Smooth muscle cell of the brain vasculature (primary cell): ENCODE results near the gene AP2S1.
"Not testable (repeated sequence)": the region's sequence is repeated elsewhere in the genome, so short reads cannot be mapped to it uniquely, and the experiment has no call there.

Experiments used
- DNase-seq: peaks from one replicate; pipeline ENCODE4 v3.0.0-alpha.2; 2012; ENCODE audit warnings: low read depth, low spot score

Gene AP2S1

DNA sequence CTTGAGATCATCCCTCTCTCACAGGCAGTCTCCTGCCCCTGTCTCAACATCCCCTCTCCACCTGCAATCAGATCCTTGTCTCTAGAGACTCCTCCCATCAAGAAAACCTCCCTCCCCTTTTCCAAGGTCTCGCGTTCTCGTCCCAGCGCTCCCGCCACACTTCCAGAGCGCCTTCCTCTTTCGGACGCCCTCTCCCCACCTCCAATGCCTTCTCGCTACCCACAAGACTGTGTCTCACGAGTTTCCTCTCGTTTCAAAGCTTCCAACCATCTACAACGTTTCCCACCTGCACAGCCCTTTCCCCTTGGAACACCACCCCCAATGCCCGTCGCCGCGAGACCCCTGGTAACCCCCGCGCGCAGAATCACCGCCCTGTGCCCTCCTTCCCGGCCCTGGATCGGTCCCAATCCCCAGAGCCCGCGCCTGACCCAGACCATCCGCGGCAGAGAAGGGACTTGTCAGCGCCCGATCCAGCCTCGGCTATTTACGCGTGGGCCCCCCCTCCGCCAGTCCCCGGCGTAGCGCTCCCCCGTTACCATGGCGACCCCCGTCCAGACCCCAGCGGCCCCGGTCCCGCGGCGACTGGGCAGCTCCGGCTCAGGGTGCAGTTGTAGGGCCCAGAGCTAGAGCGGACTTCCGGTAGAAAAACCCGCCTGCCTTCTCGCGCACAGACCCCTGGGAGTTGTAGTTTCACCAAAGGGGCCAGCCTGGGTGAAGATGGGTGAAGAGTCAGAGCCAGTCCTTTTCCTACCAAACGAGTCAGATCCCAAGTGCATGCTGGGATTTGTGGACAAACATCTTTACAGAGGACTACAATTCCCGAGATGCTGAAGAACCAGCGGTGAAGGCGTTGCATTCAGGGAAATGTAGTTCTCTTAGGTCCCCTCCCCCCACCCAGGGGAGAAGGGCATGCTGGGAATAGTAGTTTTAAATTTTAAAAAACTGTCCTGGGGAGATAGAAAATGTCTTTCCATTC lies at the start of gene AP2S1:
Gene AP2S1, minus strand, starts transcription at position 619 of the 976 bp plus-strand sequence. Its CDS starts 80 bp downstream, at position 539.
- peak; percentile 98 for DNase-seq

DNA sequence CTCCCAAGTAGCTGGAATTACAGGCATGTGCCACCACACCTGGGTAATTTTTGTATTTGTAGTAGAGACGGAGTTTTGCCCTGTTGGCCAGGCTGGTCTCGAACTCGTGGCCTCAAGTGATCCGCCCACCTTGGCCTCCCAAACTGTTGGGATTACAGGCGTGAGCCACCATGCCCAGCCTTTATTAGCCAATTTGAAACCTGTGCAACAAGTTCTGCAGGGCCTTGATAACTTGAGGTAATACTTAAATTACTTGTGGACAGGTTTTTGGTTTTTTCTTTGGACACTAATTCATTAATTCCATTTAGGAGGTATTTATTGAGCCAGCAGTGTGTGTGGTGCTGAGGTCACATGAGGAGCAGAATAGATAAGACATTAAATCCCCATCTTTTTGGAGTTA lies 49.7 kb upstream of the AP2S1 start:
- DNase-seq = no peak

DNA sequence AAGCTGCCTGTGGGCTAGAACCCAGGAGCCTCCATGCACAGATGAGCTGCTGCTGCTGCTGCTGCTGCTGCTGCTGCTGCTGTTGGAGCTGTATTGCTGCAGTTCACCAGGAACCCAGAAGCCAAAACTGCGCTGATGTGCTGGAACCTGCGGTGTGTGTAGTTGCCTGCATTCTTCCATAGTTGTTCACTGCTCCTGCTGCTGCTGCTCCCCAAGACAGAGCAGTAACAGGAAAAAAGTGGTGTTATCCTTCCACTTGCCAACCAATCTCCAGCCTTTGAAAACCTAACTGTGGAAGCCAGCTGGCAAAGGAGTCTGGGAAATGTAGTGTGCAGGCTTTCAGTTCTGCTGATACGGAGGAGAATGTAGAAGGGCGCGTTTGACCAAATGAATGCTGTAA lies 48.1 kb upstream of the AP2S1 start:
- DNase-seq = no peak

DNA sequence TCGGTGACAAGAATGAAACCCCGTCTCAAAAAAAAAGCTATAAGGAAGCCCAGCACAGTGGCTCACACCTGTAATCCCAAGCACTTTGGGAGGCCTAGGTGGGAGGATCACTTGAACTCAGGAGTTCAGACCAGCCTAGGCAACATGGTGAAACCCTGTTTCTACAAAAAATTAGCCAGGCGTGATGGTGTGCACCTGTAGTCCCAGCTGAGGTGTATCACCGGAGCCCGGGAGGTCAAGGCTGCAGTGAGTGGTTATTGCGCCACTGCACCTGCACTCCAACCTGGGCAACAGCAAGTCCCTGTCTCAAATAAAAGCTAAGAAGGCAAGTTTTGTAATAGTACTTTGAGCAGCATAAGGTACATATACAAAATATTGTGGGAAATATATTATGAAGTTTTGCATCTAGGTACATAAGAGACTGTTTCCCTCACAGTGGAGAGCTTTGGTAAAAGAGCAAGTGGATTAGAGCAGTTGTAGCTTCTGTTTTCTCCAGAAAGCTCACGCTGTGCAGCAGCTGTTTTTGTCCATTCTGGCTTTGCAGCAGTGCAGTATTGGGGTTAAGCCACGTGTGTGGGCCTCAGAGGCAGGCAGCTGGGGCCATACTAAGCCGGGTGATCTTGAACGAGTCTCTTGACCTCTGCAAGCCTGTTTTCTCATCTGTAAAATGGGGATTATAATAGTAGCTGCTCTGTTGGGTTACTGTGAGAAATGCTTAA lies 45.6 kb upstream of the AP2S1 start:
- DNase-seq = no peak

DNA sequence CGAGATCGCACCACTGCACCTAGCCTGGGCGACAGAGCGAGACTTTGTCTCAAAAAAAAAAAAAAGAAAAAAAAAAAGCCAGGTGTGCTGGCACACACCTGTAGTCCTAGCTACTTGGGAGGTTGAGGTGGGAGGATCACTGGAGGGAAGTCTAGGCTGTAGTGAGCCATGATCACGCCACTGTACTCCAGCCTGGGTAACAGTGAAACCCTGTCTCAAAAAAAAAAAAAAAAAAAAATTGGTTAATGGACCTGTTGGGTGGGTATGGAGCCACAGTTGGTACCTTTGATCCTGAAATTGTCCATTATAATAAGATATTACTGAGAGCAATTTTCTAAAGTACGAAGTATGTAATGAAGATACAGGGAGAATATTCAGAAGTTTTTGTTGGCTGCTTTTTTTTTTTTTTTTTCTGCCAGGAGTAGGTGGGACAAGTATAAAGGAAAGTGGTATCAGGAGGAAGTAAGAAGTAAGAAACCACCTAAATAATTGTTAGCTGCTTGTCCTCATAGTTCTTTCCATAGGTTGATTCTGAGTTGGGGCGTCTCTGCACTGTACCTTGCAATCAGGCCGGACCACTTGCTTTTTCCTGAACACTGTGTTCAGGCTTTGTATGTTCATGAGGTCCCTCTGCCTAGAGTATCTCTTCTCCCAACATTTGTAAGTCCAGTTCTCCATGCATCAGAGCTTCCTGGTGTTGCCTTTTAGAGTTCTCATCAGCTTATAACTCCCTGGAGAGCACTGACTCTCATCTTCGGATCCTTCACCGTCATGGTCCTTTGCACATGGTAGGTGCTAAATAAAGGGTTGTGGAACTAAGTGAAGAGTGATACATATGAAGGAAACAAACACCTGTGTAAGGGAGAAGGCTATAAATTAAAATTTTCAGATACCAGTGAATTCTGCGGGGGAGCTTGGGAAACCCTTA lies 41.9 kb upstream of the AP2S1 start:
- no peak for DNase-seq

DNA sequence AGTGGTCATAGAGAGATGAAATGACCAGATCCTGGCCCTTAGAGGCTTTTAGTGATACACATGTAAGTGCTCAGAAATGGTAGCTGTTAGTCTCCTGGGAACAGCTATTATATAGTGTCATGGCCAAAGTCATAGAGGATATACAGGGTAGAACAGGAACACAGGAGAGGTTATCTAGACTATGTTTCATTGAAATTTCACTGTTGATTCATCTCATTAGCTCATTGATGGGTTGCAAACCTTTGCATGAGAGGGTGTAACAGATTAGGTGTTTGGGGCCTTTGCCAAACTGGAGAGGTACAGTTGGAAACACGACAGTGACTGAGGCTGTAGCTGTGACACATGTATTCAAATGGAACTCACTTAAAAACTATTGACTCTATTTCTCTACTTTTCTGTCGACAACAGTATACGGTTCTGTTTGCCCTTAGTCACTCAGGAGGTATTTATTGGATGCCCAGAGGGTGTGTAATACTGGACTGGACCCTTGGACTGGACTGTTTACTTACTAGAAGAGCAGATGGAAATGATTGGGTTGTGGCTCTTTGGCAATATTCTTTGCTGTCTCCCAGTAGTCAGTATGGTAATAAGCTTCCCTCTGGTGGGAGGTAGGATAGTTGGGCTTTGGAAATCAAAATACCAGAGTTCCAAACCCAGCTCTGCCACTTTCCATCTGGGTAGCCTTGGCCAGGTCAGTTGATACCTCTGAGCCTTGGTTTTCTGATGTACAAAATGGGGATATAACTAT lies 40.0 kb upstream of the AP2S1 start:
- no peak for DNase-seq

DNA sequence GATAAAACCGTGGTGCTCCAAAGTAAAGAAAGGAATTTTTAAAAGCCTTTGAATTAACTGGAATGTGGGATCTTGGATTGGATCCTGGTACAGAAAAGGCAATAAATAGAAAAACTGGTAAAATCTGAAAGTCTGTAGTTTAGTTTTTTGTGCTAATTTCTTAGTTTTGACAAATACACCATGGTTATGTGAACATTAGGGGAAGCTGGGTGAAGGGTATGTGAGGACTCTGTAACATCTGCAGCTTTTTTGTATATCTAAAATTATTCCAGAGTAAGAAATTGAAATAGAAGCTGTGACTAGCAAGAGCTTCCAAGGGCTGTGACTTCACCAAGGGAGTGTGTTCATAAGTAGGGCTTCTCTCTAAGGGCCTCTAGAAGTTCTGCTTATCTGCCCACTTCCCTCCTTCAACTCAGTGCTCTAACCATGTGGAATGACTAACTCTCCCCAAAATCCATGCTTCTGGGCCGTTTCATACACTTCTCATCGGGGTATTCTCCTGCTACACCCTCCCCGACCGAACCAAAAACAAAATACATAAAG lies 36.7 kb upstream of the AP2S1 start:
- DNase-seq = no peak

DNA sequence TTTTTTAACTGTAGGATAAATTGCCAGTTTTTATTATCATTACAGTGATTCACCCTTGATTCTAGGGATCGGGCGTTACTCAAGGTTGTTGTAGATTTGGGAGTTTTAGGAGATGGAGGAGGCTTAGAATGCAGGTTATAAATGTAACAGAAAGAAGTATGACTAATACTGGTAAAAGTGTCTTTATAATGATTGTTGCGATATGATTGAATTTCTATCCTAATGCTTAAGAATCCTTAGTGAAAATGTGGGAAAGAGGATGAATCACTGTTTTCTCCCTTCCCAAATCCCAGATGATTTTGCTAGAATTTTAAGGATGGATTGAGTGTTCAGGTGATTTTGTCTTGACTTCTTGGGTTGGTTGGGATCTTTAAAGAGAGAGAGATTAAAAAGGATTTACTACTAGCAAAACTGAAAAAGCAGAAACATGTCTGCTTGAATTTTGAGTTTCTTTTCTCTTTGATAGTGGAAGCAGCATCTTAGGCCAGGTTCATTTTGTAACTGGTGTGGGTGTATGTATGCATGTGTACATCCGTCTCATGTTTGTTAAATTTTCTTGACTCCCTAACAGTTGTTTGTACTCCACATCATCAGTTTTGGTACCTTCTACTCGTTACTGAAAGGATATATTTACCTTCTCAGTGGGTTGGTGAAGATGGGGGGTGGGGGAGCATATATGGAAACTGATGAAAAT lies 36.0 kb upstream of the AP2S1 start:
- no peak for DNase-seq

DNA sequence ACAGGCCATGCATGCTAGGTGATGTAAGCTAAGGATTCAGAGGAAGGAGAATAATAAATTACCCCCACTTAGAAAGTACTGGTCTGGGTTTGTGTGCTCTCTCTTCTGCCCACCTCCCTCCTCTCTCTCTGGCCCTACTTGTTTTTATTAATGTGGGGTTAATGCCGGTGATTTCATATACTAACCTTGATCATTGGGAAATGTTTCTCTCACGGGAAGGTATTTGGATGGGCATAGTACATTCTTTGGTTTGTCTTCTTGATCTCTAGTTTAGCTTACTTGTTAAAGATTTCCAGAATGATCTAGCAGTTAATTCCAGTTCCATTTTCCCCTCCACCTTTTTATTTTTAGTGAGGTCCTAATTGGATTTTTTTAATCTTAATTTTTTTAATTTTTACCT lies 34.8 kb upstream of the AP2S1 start:
- DNase-seq = no peak

DNA sequence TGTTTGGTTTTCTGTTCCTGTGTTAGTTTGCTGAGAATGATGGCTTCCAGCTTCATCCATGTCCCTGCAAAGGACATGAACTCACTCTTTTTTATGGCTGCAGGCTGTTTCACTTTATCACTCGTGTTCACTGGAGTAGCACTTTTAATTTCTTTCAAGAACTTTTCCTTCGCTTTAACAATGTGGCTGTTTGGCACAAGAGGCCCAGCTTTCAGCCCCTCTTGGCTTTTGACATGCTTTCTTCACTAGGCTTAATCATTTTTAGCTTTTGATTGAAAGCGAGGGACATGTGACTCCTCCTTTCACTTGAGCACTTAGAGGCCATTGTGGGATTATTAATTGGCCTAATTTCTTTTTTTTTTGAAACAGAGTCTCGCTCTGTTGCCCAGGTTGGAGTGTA lies 32.1 kb upstream of the AP2S1 start:
- not testable (repeated sequence) for DNase-seq

DNA sequence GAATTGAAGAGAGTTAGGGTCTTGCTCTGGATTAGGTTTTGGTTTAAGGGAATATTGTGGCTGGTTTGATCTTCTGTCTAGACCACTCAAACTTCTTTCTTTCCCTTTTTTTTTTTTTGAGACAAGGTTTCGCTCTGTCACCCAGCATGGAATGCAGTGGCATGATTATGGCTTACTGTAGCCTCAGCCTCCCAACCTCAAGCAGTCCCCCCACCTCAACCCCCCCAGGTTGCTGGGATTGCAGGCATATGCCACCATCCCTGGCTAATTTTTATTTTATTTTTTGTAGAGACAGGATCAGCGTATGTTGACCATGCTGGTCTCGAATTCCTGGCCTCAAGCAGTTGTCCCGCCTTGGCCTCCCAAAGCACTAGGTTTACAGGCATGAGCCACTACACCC lies 31.4 kb upstream of the AP2S1 start:
- DNase-seq = no peak

DNA sequence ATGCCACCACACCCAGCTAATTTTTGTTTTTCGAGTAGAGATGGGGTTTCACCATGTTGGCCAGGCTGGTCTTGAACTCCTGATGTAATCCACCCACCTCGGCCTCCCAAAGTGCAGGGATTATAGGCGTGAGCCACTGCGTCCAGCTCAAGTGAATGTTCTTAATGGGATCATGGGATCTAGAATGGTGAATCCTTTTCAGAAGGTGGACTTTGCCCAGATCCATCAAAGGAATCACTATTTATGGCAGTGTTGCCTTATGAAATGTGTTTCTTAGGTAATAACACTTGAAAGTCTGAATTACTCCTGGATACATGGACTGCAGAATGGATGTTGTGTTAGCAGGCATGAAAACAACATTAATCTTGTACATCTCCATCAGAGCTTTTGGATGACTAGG lies 30.4 kb upstream of the AP2S1 start:
- no peak for DNase-seq

DNA sequence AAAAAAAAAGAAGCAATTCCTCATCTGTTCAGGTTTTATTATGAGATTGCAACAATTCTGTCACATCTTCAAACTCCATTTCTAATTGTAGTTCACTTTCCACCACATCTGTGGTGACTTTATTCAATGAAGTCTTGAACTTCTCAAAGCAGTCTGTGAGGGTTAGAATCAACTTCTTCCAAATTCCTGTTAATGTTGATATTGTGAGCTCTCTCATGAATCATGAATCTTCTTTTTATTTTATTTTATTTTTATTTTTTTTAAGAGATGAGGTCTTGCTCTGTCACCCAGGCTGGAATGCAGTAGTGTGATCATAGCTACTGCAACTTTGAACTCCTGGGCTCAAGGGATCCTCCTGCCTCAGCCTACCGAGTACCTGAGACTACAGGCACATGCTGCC lies 29.8 kb upstream of the AP2S1 start:
- DNase-seq = no peak

DNA sequence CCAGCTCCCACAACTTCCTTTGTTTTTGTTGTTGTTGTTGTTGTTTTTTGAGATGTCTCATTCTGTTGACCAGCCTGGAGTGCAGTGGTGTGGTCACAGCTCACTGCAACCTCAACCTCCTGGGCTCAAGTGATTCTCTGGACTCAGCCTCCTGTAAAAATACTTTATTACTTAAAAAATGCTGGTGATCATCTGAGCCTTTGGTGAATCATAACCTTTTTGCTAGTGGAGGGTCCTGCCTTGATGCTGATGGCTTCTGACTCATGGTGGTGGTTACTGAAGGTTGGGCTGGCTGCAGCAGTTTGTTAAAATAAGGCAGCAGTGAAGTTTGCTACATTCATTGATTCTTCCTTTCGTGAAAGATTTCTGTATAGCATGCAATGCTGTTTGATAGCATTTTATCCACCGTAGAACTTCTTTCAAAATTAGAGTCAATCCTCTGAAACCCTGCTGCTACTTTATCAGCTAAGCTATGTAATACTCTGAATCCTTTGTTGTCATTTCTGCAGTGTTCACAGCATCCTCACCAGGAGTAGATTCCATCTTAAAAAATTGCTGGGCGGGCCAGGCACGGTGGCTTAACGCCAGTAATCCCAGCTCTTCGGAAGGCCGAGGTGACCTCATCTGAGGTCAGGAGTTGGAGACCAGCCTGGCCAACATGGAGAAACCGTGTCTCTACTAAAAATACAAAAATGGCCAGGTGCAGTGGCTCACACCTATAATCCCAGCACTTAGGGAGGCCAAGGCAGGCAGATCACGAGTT lies 28.1 kb upstream of the AP2S1 start:
- no peak for DNase-seq

DNA sequence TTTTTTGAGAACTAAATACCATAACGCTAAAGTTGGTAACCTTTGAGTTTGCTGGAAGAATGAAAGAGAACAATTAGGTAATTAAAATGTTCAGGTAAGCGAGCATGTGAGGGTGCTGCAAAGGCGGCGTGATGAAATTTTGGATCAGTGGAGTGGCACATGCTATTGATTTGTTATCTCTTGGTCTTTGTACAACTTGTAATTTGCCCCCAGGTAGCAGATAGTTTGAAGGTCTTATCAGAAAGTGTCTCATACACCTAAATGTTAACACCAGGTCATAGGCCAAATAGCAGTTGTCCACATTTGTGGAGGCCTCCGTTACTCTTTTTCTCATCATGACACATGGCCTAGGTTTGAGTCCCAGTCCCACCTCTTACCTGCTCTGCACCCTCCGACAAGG lies 25.0 kb upstream of the AP2S1 start:
- no peak for DNase-seq

DNA sequence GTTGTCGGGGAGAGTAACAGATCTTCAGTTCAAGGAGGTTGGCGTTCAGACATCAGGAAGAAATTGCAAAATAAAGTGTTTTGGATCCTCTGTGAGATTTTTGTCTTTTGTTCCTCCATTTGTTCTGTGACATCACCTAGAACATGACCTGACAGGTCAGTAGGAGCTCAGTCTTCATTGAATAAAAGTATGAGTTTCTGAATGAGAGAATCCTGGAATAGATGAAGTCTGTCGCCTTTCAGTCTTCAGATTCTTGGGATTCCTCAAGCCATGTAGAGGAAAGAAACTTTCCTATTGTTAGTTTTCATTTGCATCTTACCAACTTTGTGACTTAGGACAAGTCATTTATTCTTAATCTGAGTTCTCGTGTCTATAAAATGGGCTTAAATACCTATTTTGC lies 24.6 kb upstream of the AP2S1 start:
- no peak for DNase-seq

DNA sequence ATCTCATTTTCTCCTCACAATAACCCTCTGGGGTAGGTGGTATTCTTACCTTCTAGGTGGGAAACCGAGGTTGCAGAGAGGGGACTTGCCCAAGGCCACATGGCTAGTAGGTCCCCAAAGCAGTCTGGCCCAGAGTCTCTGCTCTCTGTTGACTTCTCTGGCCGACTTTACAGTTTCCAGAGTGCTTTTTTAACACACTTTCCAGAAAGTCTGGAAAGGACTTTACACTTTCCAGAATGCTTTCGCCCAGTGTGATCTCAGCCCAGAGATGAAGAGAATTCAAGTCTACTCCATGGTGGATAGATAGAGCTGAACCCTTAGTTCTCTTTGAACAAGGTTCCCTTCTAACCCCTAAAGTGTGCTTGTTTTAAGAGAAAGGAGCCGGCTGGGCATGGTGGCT lies 22.3 kb upstream of the AP2S1 start:
- no peak for DNase-seq

DNA sequence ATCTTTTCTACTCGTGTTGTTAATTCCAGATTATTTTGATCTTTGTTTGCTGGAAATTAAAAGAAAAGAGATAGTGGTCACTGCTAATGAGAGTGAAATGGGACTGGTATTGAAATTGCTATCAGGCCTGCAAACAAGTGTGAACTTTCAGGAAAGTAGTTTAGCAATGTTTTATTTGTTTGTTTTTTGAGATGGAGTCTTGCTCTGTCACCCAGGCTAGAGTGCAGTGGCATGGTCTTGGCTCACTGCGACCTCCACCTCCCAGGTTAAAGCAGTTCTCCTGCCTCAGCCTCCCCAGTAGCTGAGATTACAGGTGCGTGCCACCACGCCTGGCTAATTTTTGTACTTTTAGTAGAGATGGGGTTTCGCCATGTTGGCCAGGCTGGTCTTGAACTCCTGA lies 20.5 kb upstream of the AP2S1 start:
- not testable (repeated sequence) for DNase-seq

DNA sequence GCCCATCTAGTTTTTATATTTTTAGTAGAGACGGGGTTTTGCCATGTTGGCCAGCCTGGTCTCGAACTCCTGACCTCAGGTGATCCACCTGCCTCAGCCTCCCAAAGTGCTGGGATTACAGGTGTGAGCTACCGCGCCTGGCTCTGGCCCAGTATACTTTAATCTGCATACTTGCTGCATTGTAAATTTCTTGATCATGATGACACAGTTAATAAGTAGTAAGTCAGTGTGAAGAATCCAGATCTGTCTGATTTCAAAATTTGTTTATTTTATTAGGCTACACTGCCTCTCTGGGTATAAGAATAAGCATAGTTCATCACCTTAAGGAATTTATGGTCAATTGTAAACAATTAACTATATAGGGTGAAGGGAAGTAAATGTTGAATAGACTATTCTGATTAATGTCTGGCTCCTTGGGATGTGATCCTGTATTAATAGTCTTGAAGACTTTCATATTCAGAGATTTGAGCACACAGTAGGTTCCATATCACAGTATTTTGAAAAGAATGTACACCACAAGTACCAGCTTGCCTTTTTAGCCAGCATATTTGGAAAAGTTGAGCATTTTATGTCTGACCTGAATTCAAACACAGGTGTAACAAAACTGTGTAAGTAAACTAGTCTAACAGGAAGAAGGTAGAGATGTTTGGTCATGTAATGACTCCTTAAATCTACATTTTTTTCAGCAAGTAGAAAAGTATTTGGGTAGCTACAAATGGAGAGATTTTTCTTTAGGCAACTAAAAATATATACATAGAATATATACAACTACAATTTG lies 17.6 kb upstream of the AP2S1 start:
- DNase-seq = no peak
